Measurements from ENCODE around the gene REEP3. TPM values are rescaled to one million over a fixed set of nuclear protein-coding genes. Genes with fewer than 3 reads are reported as not detected.
"Not testable (repeated sequence)": the region's sequence is repeated elsewhere in the genome, so short reads cannot be mapped to it uniquely, and the experiment has no call there.

The REEP3 gene
- total RNA-seq, 4 donors from 2014 or later: 27.5 to 32.5 (median 30.4) TPM

GRCh38 chr10:63562857-63563256, 41.7 kb downstream of the REEP3 start:
- no peaks in the 10 kb centered on the region for H3K4me1 ChIP-seq
- peaks cover 0 to 8% (median 0%) of the 10 kb centered on the region in 3 donors for H3K36me3 ChIP-seq
- no peak for DNase-seq
- H3K4me3 ChIP-seq: no peak overlapping the region
- H3K27ac ChIP-seq: no peak overlapping the region
- intact Hi-C loops (cut with DNase I): no loop called here
- TF ChIP-seq POLR2A (IDR thresholded peaks at IDR 0.05) (no peak), CTCF (IDR thresholded peaks at IDR 0.05) (no peak)
- no peaks in the 10 kb centered on the region for H3K9me3 ChIP-seq
- WGBS, 2 donors: 74 to 82% methylated on average over 4 of the region's 4 CpGs
- no peaks in the 10 kb centered on the region for H3K27me3 ChIP-seq

GRCh38 chr10:63563623-63564022, 42.4 kb downstream of the REEP3 start:
- no peak for TF ChIP-seq CTCF (IDR thresholded peaks at IDR 0.05)
- TF ChIP-seq POLR2A (IDR thresholded peaks at IDR 0.05): no peak
- H3K27ac ChIP-seq: no peak overlapping the region

GRCh38 chr10:63564731-63565130, 43.5 kb downstream of the REEP3 start:
- H3K4me3 ChIP-seq; DNase-seq; H3K27me3 ChIP-seq; H3K27ac ChIP-seq; intact Hi-C loops (cut with DNase I); H3K4me1 ChIP-seq; H3K9me3 ChIP-seq: not testable (repeated sequence)
- peaks cover 0 to 13% (median 0%) of the 10 kb centered on the region in 3 donors for H3K36me3 ChIP-seq
- 75 to 88% methylated on average over 3 of the region's 3 CpGs for WGBS, 2 donors

More at GRCh38 chr10:63563623-63564022, 42.4 kb downstream of the REEP3 start:
- no peak for DNase-seq
- 78 to 80% methylated on average over 3 of the region's 3 CpGs for WGBS, 2 donors
- intact Hi-C loops (cut with DNase I): no loop called here
- Histone ChIP-seq H3K9me3 (no peaks in the 10 kb centered on the region), H3K4me3 (no peak overlapping the region), H3K4me1 (no peaks in the 10 kb centered on the region), H3K36me3 (peaks cover 0 to 13% (median 0%) of the 10 kb centered on the region in 3 donors), H3K27me3 (no peaks in the 10 kb centered on the region)

- no peak for DNase-seq
- no peaks in the 10 kb centered on the region for H3K9me3 ChIP-seq
- TF ChIP-seq POLR2A (IDR thresholded peaks at IDR 0.05): no peak
- no peak for TF ChIP-seq CTCF (IDR thresholded peaks at IDR 0.05)
- no peaks in the 10 kb centered on the region for H3K27me3 ChIP-seq
- peak overlapping the region in 1 of 4 donors; percentile 3 for H3K4me3 ChIP-seq
- peaks cover 0 to 24% (median 0%) of the 10 kb centered on the region in 3 donors for H3K36me3 ChIP-seq
- peaks cover 0 to 28% (median 17%) of the 10 kb centered on the region in 3 donors for H3K4me1 ChIP-seq
- 14 to 16% methylated on average over 3 of the region's 3 CpGs for WGBS, 2 donors
- intact Hi-C loops (cut with DNase I): no loop called here
- peak overlapping the region in 3 of 4 donors; percentile 53 to 60 (median 59) for H3K27ac ChIP-seq
Observed at GRCh38 chr10:63573068-63573697, 52.0 kb downstream of the REEP3 start.

- Histone ChIP-seq H3K36me3 (peaks cover 0 to 22% (median 0%) of the 10 kb centered on the region in 3 donors), H3K9me3 (no peaks in the 10 kb centered on the region), H3K4me3 (no peak overlapping the region), H3K27ac (peak overlapping the region in 3 of 4 donors; percentile 16 to 60 (median 53)), H3K27me3 (no peaks in the 10 kb centered on the region), H3K4me1 (peaks cover 0 to 28% (median 17%) of the 10 kb centered on the region in 3 donors)
- no peak for DNase-seq
- TF ChIP-seq CTCF (IDR thresholded peaks at IDR 0.05) (no peak), POLR2A (IDR thresholded peaks at IDR 0.05) (no peak)
- WGBS, 2 donors: 37 to 84% methylated on average over 2 of the region's 2 CpGs
- intact Hi-C loops (cut with DNase I): no loop called here
Observed at GRCh38 chr10:63574011-63574410, 52.8 kb downstream of the REEP3 start.
